ENCODE data around the gene RCAN2. TPM values are rescaled to one million over a fixed set of nuclear protein-coding genes. Genes with fewer than 3 reads are reported as not detected.

RCAN2 gene
- total and polyA plus RNA-seq, 9 of the 15 experiments (the other 6 are each of a cell fraction or from before 2014, with no cell fraction given) = 0.04 TPM; not detected in 8

GRCh38 chr6:46270336-46270735, 220.9 kb downstream of the RCAN2 start:
- TF ChIP-seq TSHZ1 (CRISPR knock-in tag; IDR thresholded peaks at IDR 0.05) (no peak), ZNF23 (CRISPR knock-in tag; IDR thresholded peaks at IDR 0.05) (no peak), EZH2 (IDR thresholded peaks at IDR 0.05; ENCODE audit: borderline replicate concordance, low read depth, low read length) (no peak), ZBTB43 (CRISPR knock-in tag; IDR thresholded peaks at IDR 0.05) (no peak), KLF1 (tag; IDR thresholded peaks at IDR 0.05) (no peak), ZNF174 (CRISPR knock-in tag; IDR thresholded peaks at IDR 0.05) (no peak), CEBPZ (IDR thresholded peaks at IDR 0.05; ENCODE audit: borderline replicate concordance, low read depth, low read length) (no peak), CBX3 (IDR thresholded peaks at IDR 0.05; ENCODE audit: borderline replicate concordance in 1 of 2, low read length in 2 of 2) (no peak)
- Histone ChIP-seq H3K4me3 (no peak overlapping the region), H3K4me1 (replicated peaks in 1 of 2; ENCODE audit: control insufficient read depth in 2 of 2, insufficient read depth in 2 of 2, low read length in 2 of 2) (no peaks in the 10 kb centered on the region), H3K36me3 (ENCODE audit: control insufficient read depth, insufficient read depth, low read length) (no peaks in the 10 kb centered on the region), H3K27ac (ENCODE audit: extremely low read depth, low read depth, low read length) (no peak overlapping the region), H3K79me2 (ENCODE audit: control insufficient read depth, insufficient read depth, low read length) (no peaks in the 10 kb centered on the region), H3K9me1 (ENCODE audit: control insufficient read depth, insufficient read depth, low read length) (no peaks in the 10 kb centered on the region), H4K20me1 (replicated peaks; ENCODE audit: control insufficient read depth, insufficient read depth, low read length) (no peaks in the 10 kb centered on the region), H3K4me2 (ENCODE audit: insufficient read depth, low read length) (no peak overlapping the region), H3K9me3 (replicated peaks; ENCODE audit: control insufficient read depth, insufficient read depth, low read depth, low read length) (no peaks in the 10 kb centered on the region), H3K9ac (ENCODE audit: insufficient read depth in 1 of 2, low read depth in 2 of 2, low read length in 2 of 2) (no peak overlapping the region), H3K27me3 (ENCODE audit: control insufficient read depth in 2 of 2, insufficient read depth in 2 of 2, low read length in 2 of 2) (no peaks in the 10 kb centered on the region), H2AFZ (ENCODE audit: low read depth, low read length) (no peak overlapping the region)
- intact Hi-C loops (cut with micrococcal nuclease) = no loop called here
- POLR2A ChIA-PET = no interaction called here
- CTCF ChIA-PET (ENCODE audit: low intra/inter-chr PET ratio) = no interaction called here
- no peak for ATAC-seq
- in situ Hi-C loops (cut with MboI) = no loop called here
- 3% methylated on average over 7 of the region's 7 CpGs for WGBS (ENCODE audit: insufficient coverage, low coverage, missing lambda C conversion rate)
- FAIRE-seq = no peak
- DNase-seq (ENCODE audit: extremely low read depth in 1 of 4, low spot score in 3 of 4) = no peak
- no TSS peak for BruUV-seq (replicated peaks)

Data from K562 (cell line).